GM23338 (cell line): ENCODE measurements around the gene ASCL2. TPM values are rescaled to one million over a fixed set of nuclear protein-coding genes. Genes with fewer than 3 reads are reported as not detected.

ENCODE experiments used
- ATAC-seq: fragments of 200-7000 bp; cut with Tn5 transposase; 3 replicates; pipeline ENCODE4 v1.9.1; 2020
- DNase-seq: peaks from one replicate; pipeline ENCODE4 v3.0.0-alpha.2; 2015; ENCODE audit warnings: low spot score
- H2AFZ ChIP-seq: fragments of 200-600 bp; sonication (generic); 2 replicates; pipeline ENCODE4 v1.8.0; 2016; ENCODE audit warnings: antibody characterized with exemption, mild to moderate bottlenecking, moderate library complexity
- H3F3A ChIP-seq: fragments of 200-600 bp; sonication (generic); replicated peaks from 2 replicates; pipeline ENCODE4 v1.8.0; 2017; ENCODE audit warnings: antibody characterized with exemption, mixed run types, low read depth
- H3K27ac ChIP-seq: fragments of 200-600 bp; sonication (generic); 2 replicates; pipeline ENCODE4 v1.6.1; 2016; ENCODE audit warnings: low read depth
- H3K27me3 ChIP-seq: fragments of 200-600 bp; sonication (generic); 2 replicates; pipeline ENCODE4 v1.8.0; 2016; ENCODE audit warnings: mild to moderate bottlenecking, mixed run types, moderate library complexity; ENCODE audit not compliant: insufficient read depth
- H3K36me3 ChIP-seq: fragments of 200-600 bp; sonication (generic); 2 replicates; pipeline ENCODE4 v1.8.0; 2016; ENCODE audit warnings: mild to moderate bottlenecking; ENCODE audit not compliant: insufficient read depth
- H3K4me1 ChIP-seq: fragments of 200-600 bp; sonication (generic); 2 replicates; pipeline ENCODE4 v1.8.0; 2016; ENCODE audit warnings: mild to moderate bottlenecking, moderate library complexity; ENCODE audit not compliant: insufficient read depth
- H3K4me2 ChIP-seq: fragments of 200-600 bp; sonication (generic); 2 replicates; pipeline ENCODE4 v1.7.1; 2017; ENCODE audit warnings: mixed run types
- H3K4me3 ChIP-seq: fragments of 200-600 bp; sonication (generic); 2 replicates; pipeline ENCODE4 v1.6.1; 2016; ENCODE audit warnings: mixed run types
- H3K79me2 ChIP-seq: fragments of 200-600 bp; sonication (generic); replicated peaks from 2 replicates; pipeline ENCODE4 v1.8.0; 2017; ENCODE audit warnings: mild to moderate bottlenecking; ENCODE audit not compliant: insufficient read depth
- H3K9me2 ChIP-seq: fragments of 200-600 bp; sonication (generic); 2 replicates; pipeline ENCODE4 v1.8.0; 2017; ENCODE audit not compliant: insufficient read depth
- H4K20me1 ChIP-seq: fragments of 200-600 bp; sonication (generic); replicated peaks from 2 replicates; pipeline ENCODE4 v1.8.0; 2017; ENCODE audit warnings: mild to moderate bottlenecking; ENCODE audit not compliant: insufficient read depth
- H3K27ac Mint-ChIP-seq: 2 replicates; pipeline ENCODE4 v1.8.0; 2020; ENCODE audit warnings: inconsistent platforms, mild to moderate bottlenecking, moderate library complexity, mixed read lengths
- H3K27me3 Mint-ChIP-seq: 3 replicates; pipeline ENCODE4 v1.8.0; 2022; ENCODE audit warnings: low read depth, mild to moderate bottlenecking, moderate library complexity, mixed read lengths, inconsistent platforms; ENCODE audit not compliant: insufficient read depth, poor library complexity
- H3K36me3 Mint-ChIP-seq: 3 replicates; pipeline ENCODE4 v1.8.0; 2021; ENCODE audit warnings: low read depth, mild to moderate bottlenecking, inconsistent platforms, moderate library complexity, mixed read lengths
- H3K4me1 Mint-ChIP-seq: 3 replicates; pipeline ENCODE4 v1.8.0; 2020; ENCODE audit warnings: mild to moderate bottlenecking, inconsistent platforms, mixed read lengths
- H3K4me3 Mint-ChIP-seq: 3 replicates; pipeline ENCODE4 v1.8.0; 2021; ENCODE audit warnings: moderate library complexity, mild to moderate bottlenecking, inconsistent platforms, mixed read lengths
- H3K9me3 Mint-ChIP-seq: 3 replicates; pipeline ENCODE4 v1.8.0; 2020; ENCODE audit warnings: moderate library complexity, mild to moderate bottlenecking, inconsistent platforms, mixed read lengths
- CREB1 ChIP-seq: fragments of 250-450 bp; sonication (Bioruptor Pico); IDR thresholded peaks from 2 replicates; pipeline ENCODE4 v1.5.0; 2020; ENCODE audit warnings: low read depth, mild to moderate bottlenecking, moderate library complexity
- EZH2 ChIP-seq: fragments of 200-600 bp; sonication (generic); IDR thresholded peaks from one replicate; pipeline ENCODE4 v1.8.0; 2017; ENCODE audit warnings: antibody characterized with exemption, mild to moderate bottlenecking, low read depth; ENCODE audit not compliant: unreplicated experiment
- JUNB ChIP-seq: IDR thresholded peaks from one replicate; pipeline ENCODE4 v1.6.1; 2016; ENCODE audit warnings: antibody characterized with exemption; ENCODE audit not compliant: unreplicated experiment
- POLR2AphosphoS5 ChIP-seq: IDR thresholded peaks from 2 replicates; pipeline ENCODE4 v1.6.1; 2016; ENCODE audit warnings: antibody characterized with exemption, low read depth
- REST ChIP-seq: IDR thresholded peaks from one replicate; pipeline ENCODE4 v1.6.1; 2018; ENCODE audit warnings: antibody characterized with exemption; ENCODE audit not compliant: unreplicated experiment
- STAT1 ChIP-seq: IDR thresholded peaks from one replicate; pipeline ENCODE4 v1.6.1; 2016; ENCODE audit warnings: antibody characterized with exemption; ENCODE audit not compliant: unreplicated experiment
- ZNF114 ChIP-seq: fragments of 250-450 bp; sonication (Bioruptor Pico); IDR thresholded peaks from 2 replicates; pipeline ENCODE4 v1.5.0; 2020; ENCODE audit warnings: mild to moderate bottlenecking, moderate library complexity
- ZNF331 ChIP-seq: fragments of 250-450 bp; sonication (Bioruptor Pico); IDR thresholded peaks from 2 replicates; pipeline ENCODE4 v1.5.0; 2020; ENCODE audit warnings: low read depth, mild to moderate bottlenecking, moderate library complexity
- ZNF462 ChIP-seq: fragments of 250-450 bp; sonication (Bioruptor Pico); IDR thresholded peaks from 2 replicates; pipeline ENCODE4 v1.5.0; 2020; ENCODE audit warnings: mild to moderate bottlenecking, moderate library complexity
- polyA plus RNA-seq: library from polyadenylated mRNA; unstranded; fragments of >200 nt; fragmentation: Nextera tagmentation; extraction: Ambion mirVana; gene quantifications from 2 replicates; pipeline ENCODE4 v1.2.1, GENCODE V29; 2016
- total RNA-seq: library from RNA; depleted of rRNA; stranded (reverse); fragments of >200 nt; shearing (Covaris generic); gene quantifications from 2 replicates; pipeline ENCODE4 v1.2.3, GENCODE V29; 2014

Gene ASCL2
- total and polyA plus RNA-seq, 2 experiments from 2014 or later: 0.57 to 1.6 TPM

GRCh38 chr11:2248762-2249161 is 21.6 kb downstream of the ASCL2 start (continued):
- TF ChIP-seq REST (no peak), ZNF331 (CRISPR knock-in tag) (no peak), ZNF114 (CRISPR knock-in tag) (no peak), STAT1 (no peak), JUNB (no peak), POLR2AphosphoS5 (no peak), ZNF462 (CRISPR knock-in tag) (no peak)

GRCh38 chr11:2248242-2248641 is 22.1 kb downstream of the ASCL2 start:
- DNase-seq: no peak
- H3F3A ChIP-seq: no peaks in the 10 kb centered on the region
- no peak overlapping the region for H3K4me3 ChIP-seq
- no peak overlapping the region for H3K4me2 ChIP-seq
- Mint-ChIP-seq H3K4me3 (no peak overlapping the region), H3K36me3 (no peaks in the 10 kb centered on the region), H3K27ac (no peak overlapping the region), H3K27me3 (peaks cover 19% of the 10 kb centered on the region), H3K9me3 (no peaks in the 10 kb centered on the region), H3K4me1 (no peaks in the 10 kb centered on the region)
- H3K4me1 ChIP-seq: no peaks in the 10 kb centered on the region
- H3K36me3 ChIP-seq: no peaks in the 10 kb centered on the region
- H3K79me2 ChIP-seq: no peaks in the 10 kb centered on the region
- no peak overlapping the region for H2AFZ ChIP-seq
- H3K27me3 ChIP-seq: peaks cover 3% of the 10 kb centered on the region; the same call in 1 of the 2 replicates
- no peaks in the 10 kb centered on the region for H3K9me2 ChIP-seq
- H3K27ac ChIP-seq: no peak overlapping the region
- no peak for ATAC-seq
- H4K20me1 ChIP-seq: no peaks in the 10 kb centered on the region
- TF ChIP-seq ZNF114 (CRISPR knock-in tag) (no peak), EZH2 (no peak), JUNB (no peak), REST (no peak), CREB1 (CRISPR knock-in tag) (no peak)
